Panc1 (cell line): ENCODE data around the gene B4GALT5.

Source experiments
- CTCF ChIP-seq: fragments of 450-650 bp; IDR thresholded peaks from 2 replicates; pipeline ENCODE4 v1.5.1; 2017; ENCODE audit warnings: mild to moderate bottlenecking
- POLR2AphosphoS5 ChIP-seq: IDR thresholded peaks from 2 replicates; pipeline ENCODE4 v1.6.1; 2012; ENCODE audit warnings: mild to moderate bottlenecking, low read depth, low read length, moderate library complexity
- REST ChIP-seq, 2 experiments: IDR thresholded peaks; 2 replicates each; pipeline ENCODE4 v1.6.1; 2011 to 2012; ENCODE audit warnings: low read depth in 2 of 2, control low read depth in 1 of 2, low read length in 1 of 2, mild to moderate bottlenecking in 1 of 2, moderate library complexity in 1 of 2; ENCODE audit not compliant: insufficient read depth in 1 of 2
- SIN3A ChIP-seq: IDR thresholded peaks from 2 replicates; pipeline ENCODE4 v1.6.1; 2012; ENCODE audit warnings: low read depth, mild to moderate bottlenecking, low read length, moderate library complexity, borderline replicate concordance; ENCODE audit not compliant: insufficient read depth
- TCF7L2 ChIP-seq: IDR thresholded peaks from 2 replicates; pipeline ENCODE4 v1.6.1; 2011; ENCODE audit warnings: mild to moderate bottlenecking, low read depth, low read length, inconsistent platforms

- TF ChIP-seq CTCF (no peak), REST (IDR thresholded peaks at IDR 0.05; ENCODE audit: insufficient read depth in 1 of 2, low read depth in 2 of 2, low read length in 1 of 2) (no peak), POLR2AphosphoS5 (no peak), SIN3A (no peak), TCF7L2 (no peak)
Observed at GRCh38 chr20:49684335-49684997, 29.2 kb downstream of the B4GALT5 start.
